Stimulated activated naive CD4-positive, alpha-beta T cell (primary cell): Measurements from ENCODE around the gene ZNF543.
"Not testable (repeated sequence)": the region's sequence is repeated elsewhere in the genome, so short reads cannot be mapped to it uniquely, and the experiment has no call there.

ENCODE experiments used
- DNase-seq, 6 experiments: peaks; one replicate each; lab custom pipeline; 2025; lab: John Stamatoyannopoulos, UW

The ZNF543 gene

DNA sequence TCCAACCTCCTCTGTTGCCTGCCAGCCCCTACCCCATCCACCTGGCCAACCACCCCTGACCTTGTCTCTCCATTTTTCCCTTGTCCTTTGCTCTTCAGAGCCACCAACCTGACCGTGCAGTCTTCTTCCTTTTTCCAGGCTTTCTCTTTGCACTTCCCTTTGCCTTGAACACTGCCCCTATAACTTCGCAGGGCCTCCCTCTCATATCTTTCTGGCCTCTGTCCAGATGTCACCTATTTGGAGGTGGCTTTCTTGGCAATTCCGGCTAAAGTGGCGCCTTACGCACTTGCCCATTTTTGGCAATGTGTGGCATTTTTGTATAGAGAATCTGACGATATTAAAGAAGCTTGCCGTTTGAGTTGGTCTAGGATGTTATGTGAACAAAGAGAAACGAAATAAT, 844 bp downstream of the ZNF543 start:
- DNase-seq = no peak

DNA sequence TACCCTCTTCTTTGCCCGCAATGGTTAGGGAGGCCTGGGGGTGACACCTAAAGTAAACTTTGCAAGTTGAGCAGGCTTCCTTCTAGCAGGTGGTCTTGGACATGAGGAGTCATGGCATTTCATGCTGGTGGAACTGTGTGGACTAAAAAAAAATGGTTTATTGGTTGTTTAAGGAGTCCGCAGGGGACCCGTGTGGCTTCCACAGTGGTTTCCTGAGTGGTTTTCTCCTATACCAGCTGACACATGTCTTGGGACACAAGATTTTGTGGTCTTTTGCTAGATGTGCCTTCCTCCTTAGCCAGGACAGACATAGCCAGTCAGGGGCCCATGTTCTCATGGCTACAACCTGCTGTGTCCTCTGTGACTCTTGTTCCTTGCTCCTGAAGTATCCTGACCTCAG, 1.5 kb downstream of the ZNF543 start:
- DNase-seq = no peak

DNA sequence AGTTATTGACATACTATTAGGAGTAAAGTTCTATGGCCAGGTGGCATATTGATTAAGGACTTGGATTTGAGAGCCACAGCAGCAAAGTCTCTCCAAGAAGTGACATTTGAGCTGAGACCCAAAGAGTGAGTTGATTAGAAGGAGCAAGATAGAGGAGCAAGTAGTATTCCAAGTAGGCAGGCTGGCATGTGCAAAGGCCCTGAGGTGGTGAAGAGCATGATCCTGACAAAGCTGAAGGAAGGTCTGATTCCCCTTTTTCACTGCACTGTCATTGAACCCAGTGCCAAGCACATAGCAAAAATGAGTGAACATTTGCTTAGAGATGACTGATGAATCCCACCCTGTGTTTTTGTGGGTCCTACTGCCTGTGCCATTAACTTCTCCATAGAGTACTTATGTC, 4.7 kb downstream of the ZNF543 start:
- DNase-seq = no peak

DNA sequence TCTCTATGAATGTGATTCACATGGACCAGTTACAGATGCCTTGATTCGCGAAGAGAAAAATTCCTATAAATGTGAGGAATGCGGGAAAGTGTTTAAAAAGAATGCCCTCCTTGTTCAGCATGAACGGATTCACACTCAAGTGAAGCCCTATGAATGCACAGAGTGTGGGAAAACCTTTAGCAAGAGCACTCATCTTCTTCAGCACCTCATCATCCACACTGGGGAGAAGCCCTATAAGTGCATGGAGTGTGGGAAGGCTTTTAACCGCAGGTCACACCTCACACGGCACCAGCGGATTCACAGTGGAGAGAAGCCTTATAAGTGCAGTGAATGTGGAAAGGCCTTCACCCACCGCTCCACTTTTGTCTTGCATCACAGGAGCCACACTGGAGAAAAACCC, 7.7 kb downstream of the ZNF543 start:
- DNase-seq = no peak

DNA sequence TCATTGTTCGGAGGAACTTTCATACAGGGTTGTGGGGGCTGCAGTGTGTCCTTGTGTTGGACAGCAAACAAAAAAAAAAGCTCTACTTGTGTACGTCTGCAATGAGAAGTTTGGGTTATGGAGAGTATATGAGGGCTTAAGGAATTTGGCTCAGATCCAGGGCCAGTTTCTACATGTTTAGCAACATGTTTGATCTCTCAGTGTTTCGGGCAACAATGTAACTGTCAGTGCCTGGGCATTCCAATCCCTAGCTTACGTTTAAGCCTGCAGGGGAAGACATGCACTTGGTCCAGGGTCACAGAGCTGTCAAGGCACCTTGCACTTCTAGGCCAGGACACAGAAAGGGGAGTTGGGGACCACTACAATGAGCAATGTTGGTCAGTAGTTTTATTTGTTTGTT, 13.9 kb downstream of the ZNF543 start:
- DNase-seq = no peak

DNA sequence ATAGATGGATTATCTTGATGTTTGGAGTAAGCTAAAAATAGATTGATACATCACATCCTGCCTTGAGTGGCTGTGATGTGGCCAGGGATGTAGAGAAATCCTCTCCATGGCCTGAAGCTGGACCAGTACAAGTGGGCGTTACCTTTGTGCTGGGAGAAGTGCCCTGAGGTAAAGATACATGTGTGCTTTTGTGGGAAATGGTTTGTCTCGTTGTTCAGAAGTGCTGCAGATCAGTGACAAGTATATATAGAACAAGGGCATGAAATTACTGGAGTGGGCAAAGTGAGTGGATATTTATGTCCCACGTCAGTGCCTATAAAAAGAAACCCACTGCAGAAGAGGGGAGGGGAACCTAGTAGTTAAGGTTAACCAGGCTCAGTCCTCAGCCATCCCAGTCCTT, 18.6 kb downstream of the ZNF543 start:
- DNase-seq = no peak

DNA sequence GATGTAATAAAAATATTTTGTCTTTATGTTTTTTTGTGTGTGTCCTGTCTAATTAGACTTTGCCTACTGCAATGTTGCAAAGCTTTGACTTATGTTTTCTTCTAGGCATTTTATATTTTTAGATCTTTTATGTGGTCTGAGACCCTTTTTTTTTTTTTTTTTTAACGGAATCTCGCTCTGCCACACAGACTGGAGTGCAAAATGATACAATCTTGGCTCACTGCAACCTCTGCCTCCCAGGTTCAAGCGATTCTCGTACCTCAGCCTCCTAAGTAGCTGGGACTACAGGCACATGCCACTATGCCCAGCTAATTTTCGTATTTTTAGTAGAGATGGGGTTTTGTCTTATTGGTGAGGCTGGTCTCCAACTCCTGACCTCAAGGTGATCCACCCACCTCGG, 22.3 kb downstream of the ZNF543 start:
- DNase-seq = no peak

DNA sequence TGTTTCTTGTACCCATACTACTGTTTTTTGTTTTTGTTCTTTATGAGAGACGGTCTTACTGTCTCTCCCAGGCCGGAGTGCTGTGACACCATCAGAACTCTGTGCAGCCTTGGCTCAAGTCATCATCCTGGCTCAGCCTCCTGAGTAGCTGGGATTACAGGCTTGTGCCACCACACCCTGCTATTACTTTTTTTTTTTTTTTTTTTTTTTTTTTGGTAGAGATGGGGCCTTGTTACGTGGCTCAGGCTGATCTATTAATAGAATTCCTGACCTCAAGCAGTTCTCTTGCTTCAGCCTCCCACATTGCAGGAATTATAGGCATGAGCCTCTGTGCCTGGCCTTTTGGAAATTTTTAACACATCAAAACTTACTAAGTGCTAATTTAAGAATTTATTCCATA, 27.9 kb downstream of the ZNF543 start:
- DNase-seq = no peak

DNA sequence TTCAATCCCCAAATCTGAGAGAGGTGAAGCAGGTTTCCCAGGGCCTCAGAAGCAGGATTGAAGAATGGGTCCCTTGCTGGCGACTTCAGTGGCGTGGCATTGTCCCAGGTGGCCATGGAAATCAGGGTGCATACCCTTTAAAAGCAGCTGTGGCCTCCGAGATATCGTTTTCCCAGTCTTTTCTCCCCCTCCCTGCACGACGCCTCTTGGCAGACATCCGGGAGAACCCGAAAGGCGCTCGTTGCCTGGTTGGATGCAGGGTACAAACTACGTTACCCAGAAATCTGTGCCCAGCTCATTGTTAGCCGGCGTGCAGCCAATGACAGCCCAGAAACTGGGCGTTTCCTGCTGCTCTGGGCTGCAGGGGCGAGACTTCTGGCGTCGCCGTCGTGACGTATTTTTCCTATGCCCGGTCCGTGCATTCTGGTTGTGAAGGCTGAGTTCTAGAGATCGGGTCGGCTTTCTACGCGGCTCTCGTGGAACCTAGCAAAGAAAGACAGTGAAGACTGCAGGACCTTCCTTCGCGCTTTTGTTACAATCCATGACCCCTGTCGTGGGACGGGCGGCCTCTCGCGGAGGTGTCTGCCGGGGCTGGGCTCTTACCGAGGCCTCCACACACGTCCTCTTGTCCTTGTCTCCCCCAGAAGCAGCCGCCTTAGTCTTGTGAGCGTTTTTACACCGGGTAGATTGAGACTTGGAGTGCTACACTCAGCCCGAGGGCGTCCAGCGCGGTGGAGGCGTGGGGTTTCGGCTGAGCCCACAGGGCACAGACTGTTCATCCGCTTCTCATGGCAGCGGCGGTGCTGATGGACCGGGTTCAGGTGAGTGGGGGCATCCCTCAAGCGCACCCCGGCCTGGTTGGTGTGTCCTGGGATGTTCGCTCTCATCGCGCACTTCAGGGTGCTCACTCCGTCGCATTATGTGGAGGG, 30.9 kb downstream of the ZNF543 start, which contains the start of gene ZNF304:
Gene ZNF304, plus strand, starts transcription at position 395 of the 929 bp plus-strand sequence. Its CDS starts 394 bp downstream, at position 789.
- DNase-seq = peak; percentile 47 to 81 (median 74)

DNA sequence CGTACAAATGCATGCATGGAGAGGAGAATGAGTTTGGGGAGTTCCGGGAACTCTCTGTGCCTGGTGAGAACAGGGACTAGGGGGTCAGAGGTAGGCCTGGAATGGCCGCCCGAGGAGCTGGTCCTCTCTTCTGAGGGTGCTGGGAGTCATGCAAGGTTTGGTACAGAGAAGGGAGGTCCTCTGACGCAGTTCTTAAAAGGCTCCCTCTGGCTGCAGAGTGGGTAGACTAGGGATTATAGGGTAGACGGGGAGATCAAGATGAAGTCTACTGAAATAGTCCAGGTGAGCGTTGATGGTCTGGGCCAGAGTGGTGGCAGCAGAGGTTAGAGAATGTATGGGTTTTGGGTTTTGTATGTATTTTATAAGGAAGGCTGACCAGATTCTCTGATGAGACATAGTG, 31.6 kb downstream of the ZNF543 start:
- DNase-seq = no peak

DNA sequence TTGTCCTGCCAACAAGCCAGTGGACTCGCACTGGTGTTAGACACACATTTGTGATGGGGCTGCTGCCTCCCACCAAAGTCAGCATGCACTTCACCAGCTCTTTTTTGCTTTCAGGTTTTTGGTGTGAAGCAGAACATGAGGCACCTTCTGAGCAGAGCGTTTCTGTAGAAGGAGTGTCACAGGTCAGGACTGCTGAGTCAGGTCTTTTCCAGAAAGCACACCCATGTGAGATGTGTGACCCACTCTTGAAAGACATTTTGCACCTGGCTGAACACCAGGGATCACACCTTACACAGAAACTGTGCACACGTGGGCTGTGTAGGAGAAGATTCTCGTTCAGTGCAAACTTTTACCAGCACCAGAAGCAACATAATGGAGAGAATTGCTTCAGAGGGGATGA, 35.6 kb downstream of the ZNF543 start:
- no peak for DNase-seq

DNA sequence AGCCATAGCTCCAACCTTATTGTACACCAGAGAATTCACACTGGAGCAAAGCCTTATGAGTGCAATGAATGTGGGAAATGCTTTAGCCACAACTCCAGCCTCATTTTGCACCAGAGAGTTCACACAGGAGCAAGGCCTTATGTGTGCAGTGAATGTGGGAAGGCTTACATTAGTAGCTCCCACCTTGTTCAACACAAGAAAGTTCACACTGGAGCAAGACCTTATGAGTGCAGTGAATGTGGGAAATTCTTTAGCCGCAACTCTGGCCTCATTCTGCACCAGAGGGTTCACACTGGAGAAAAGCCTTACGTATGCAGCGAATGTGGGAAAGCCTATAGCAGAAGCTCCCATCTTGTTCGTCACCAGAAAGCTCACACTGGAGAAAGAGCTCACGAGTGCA, 37.1 kb downstream of the ZNF543 start:
- no peak for DNase-seq

DNA sequence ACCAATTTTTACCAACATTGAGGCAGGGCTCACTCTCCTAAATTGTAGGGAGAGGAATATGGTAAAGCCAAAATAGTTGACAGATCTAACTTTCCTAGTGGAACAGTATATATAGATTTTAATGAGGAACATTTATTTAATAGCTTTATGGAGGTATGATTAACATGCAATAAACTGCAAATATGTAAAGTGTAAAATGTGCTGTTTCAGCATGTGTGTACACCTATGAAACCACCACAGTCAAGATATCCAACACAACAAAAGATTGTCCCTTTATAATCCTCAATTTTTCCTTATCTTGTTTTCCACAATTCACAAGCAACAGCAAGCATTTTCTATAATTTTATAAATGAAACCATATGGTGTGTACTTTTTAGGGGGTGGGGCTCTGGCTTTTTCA, 39.0 kb downstream of the ZNF543 start:
- DNase-seq = no peak

DNA sequence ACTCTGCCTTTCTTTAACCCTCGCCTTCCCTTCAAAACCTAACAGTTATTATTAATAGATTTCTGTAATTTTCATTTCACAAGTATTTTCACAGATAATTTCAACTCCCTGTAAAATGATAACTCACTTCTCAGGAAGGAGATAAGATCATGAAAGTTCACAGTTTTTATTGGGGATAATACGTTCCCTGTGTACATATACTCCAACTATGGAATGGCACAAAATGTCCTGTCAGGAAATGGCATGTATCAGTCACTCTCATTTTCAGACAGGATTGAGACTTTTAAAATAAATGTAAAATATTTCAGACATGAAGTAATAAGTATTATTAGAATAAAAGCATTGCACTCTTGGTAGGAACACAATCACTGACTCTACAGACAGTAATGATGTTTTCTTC, 42.1 kb downstream of the ZNF543 start:
- DNase-seq = no peak

DNA sequence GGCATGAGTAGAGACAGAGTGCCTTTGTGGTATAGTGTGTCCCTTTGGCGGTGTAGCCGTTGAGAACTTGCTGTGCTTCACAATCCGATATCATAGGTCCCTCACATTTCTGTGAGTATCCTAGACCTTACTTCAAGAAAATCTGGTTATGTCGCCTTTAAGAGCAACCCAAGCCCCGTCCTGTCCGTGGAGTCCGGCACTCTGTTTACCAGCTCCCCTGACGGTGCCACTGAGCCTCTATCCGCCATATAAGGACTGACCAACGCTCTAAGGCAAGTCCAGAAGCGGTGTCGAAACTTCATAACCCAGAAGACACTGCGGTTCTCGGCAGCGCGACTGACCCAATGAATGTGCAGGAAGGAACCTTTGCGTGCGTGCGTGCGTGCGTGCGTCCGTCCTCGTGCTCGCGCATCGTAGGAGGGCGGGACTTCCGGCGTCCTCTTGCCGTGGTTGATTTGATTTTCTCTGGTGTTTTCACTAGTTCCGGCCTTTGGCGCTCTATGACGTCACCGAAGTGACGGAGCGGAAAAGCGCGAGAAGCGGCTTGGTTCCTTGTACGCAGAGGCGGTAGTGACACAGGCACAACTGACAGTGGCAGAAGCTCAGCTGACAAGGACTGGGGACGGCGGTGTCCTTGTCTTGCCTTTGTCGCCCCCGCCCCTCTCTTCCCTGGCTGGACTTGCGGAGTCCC, 42.9 kb downstream of the ZNF543 start, which contains the start of the genes TRAPPC2B and ZNF547:
Gene TRAPPC2B, plus strand, starts transcription at position 555 of the 691 bp plus-strand sequence. CDS start 1,283 bp downstream, outside the sequence.
Gene ZNF547, plus strand, starts transcription at position 555 of the 691 bp plus-strand sequence. CDS start 5,005 bp downstream, outside the sequence.
- peak; percentile 93 to 98 (median 98) for DNase-seq

DNA sequence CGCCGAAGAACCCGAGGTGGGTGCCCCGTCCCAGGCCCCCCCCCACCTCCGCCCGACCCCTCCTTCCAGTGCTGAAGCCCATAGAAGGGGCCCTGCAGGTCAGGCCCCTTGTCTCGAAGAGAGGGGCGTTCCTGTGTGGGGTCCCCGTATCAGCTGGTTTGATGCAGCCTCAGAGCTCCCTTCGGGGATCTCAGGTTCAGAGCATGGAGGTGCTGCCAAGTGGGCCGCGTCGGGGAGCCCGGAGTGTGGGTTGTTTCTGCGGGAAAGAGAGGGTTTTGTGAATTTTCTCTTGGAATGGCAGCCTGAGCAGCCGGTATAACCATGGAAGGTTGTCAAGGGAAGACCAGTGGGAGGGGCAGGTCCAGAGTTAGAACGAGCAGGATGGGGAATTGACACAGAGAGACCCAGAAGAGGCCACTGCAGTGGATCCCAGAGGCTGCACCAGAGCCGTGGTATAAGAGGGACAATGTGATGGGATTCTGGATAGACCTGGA, 43.5 kb downstream of the ZNF543 start:
- no peak for DNase-seq

DNA sequence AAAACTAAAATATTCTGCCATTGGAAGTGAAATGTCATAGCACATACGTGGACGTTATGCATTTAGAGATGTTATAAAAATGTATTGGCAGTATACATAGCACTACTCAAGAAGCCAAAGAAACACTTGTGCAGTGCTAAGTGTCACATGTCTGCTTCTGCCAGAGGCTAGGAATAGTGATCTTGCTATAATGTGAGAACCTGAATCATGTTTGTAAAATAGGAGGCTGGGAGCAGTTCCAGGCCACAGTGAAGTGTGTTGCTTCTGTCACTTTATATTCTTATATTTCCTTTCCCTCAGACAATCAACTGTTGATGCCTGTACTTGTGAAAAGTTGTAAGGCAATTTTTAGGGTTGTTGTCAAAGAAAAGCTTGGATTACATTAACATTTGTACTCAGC, 46.5 kb downstream of the ZNF543 start:
- DNase-seq = no peak

DNA sequence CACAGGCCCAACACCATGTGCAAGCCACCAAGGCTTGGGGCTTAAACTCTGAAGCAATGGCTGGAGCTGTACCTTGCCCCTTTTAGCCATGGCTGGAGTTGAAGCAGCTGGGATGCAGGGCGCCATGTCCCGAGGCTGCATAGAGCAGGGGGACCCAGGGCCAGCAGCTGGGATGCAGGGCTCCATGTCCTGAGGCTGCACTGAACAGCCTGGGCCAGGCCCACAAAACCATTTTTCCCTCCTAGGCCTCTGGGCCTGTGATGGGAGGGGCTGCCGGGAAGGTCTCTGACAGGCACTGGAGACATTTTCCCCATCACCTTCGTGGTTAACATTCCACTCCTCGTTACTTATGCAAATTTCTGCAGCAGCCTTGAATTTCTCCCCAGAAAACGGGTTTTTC, 53.9 kb downstream of the ZNF543 start:
- no peak for DNase-seq

DNA sequence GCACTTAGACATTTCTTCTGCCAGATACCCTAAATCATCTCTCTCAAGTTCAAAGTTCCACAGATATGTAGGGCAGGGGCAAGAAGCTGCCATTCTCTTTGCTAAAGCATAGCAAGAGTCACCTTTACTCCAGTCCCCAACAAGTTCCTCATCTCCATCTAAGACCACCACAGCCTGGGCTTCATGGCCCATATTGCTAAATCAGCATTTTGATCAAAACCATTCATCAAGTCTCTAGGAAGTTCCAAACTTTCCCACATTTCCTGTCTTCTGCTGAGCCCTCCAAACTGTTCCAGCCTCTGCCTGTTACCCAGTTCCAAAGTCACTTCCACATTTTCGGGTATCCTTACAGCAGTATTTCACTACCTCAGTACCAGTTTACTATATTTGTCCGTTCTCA, 54.4 kb downstream of the ZNF543 start:
- DNase-seq = not testable (repeated sequence)

DNA sequence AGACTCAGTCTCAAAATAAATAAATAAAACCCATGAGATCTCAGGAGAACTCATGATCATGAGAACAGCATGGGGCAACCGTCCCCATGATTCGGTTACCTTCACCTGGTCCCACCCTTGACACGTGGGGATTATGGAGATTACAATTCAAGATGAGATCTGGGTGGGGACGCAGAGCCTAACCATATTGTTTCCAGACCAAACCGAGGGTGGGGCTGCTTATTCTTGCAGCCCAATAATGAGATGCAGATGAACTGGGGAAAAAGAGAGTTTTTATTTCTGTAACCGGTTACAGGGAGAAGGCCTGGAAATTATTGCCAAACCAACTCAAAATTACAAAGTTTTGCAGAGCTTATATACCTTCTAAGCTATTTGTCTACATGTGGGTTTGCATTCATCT, 55.9 kb downstream of the ZNF543 start:
- no peak for DNase-seq

DNA sequence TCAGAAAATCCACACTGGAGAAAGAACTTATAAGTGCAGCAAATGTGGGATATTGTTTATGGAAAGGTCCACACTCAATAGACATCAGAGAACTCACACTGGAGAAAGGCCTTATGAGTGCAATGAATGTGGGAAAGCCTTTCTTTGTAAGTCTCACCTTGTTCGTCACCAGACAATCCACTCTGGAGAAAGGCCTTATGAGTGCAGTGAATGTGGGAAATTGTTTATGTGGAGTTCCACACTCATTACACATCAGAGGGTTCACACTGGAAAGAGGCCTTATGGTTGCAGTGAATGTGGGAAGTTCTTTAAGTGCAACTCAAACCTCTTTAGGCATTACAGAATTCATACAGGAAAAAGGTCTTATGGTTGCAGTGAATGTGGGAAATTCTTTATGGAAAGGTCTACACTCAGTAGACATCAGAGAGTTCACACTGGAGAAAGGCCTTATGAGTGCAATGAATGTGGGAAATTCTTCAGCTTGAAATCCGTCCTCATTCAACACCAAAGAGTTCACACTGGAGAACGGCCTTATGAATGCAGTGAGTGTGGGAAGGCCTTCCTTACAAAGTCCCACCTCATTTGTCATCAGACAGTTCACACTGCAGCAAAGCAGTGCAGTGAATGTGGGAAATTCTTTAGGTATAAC, 57.4 kb downstream of the ZNF543 start:
- DNase-seq = no peak
